Measurements from ENCODE around the gene CCDC184. TPM values are rescaled to one million over a fixed set of nuclear protein-coding genes. Genes with fewer than 3 reads are reported as not detected.
A peak's percentile ranks its signal among the peaks of the same experiment; 100 is the strongest.

The CCDC184 gene
- total RNA-seq (2021) (0.63 and 0.69 TPM in 2 replicates), Bru-seq, nascent RNA (percentile 18 among the genes with signal in this experiment), BruChase-seq, experiment 1, labeled RNA remaining after a 2-hour chase (percentile 33 among the genes with signal in this experiment), BruChase-seq, experiment 2, labeled RNA remaining after a 6-hour chase (percentile 30 among the genes with signal in this experiment)
- long read RNA-seq: 0 reads

DNA sequence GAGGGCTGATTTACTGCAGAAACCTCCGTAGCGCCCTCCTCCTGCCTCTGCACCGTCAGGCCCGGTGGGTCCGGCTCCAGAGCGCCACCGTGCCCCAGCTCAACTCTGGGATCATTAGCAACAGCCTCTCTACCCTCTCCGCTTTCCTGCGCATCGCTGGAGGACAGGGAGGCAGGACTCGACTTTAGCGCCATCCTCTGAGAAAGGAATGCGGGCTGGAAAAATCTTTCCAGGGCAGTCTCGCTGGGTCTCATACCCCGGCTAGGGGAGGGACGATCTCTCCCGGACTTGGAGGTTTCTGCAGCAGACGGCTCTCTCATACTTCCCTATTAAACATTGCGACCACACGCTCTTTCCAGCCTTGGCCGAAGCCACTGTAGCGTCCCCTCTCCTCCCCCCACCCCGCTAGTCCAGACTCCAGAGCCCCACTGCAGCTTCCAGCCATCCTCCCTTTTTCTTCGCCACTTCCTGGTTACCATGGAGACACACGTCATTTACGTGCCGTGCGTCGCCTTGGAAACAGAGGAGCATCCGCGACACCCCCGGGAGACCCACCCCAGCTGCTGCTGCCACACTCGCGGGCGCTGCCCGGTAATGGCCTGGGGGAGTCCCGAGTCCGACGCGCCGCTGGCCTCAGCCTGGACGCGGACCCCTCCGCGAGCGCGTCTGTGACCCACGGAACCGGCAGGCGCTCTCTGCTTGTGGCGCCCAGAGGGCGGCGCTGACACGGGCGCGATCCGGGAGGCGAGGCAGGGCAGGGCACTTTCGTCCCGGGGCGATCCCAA is at the start of gene CCDC184:
Gene CCDC184, plus strand, starts transcription at position 554 of the 785 bp plus-strand sequence. CDS start 479 bp downstream, outside the sequence.
- H3K4me3 ChIP-seq (ENCODE audit: low read depth, low read length, poor library complexity, severe bottlenecking): peak within 1 kb of the TSS; percentile 67
- CTCF ChIA-PET: interaction anchor here (0.6 to 1.0 kb wide), 2 partner anchors 241 to 435 kb away, joined by 3 read pairs; no protein-coding TSS in a partner anchor
- TF ChIP-seq, protein P1, sequence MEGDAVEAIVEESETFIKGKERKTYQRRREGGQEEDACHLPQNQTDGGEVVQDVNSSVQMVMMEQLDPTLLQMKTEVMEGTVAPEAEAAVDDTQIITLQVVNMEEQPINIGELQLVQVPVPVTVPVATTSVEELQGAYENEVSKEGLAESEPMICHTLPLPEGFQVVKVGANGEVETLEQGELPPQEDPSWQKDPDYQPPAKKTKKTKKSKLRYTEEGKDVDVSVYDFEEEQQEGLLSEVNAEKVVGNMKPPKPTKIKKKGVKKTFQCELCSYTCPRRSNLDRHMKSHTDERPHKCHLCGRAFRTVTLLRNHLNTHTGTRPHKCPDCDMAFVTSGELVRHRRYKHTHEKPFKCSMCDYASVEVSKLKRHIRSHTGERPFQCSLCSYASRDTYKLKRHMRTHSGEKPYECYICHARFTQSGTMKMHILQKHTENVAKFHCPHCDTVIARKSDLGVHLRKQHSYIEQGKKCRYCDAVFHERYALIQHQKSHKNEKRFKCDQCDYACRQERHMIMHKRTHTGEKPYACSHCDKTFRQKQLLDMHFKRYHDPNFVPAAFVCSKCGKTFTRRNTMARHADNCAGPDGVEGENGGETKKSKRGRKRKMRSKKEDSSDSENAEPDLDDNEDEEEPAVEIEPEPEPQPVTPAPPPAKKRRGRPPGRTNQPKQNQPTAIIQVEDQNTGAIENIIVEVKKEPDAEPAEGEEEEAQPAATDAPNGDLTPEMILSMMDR (conservative IDR thresholded peaks at IDR 0.05; ENCODE audit: low read depth, low read length): peak; percentile 53
- TF ChIP-seq EZH2 (IDR thresholded peaks at IDR 0.05; ENCODE audit: borderline replicate concordance, low read depth, low read length, poor library complexity, severe bottlenecking): no peak
- H3K27ac ChIP-seq (ENCODE audit: low read depth, low read length, poor library complexity, severe bottlenecking): no peak within 1 kb of the TSS
- POLR2A ChIA-PET (ENCODE audit: low non-redundant PET): no interaction called here
- no TSS peak for BruUV-seq (replicated peaks)
- no peaks in the 10 kb centered on the region for H3K36me3 ChIP-seq (ENCODE audit: insufficient read depth, low read length, poor library complexity, severe bottlenecking)
- H3K9me3 ChIP-seq (ENCODE audit: low read depth, low read length, poor library complexity, severe bottlenecking): no peaks in the 10 kb centered on the region
- H3K4me1 ChIP-seq (ENCODE audit: insufficient read depth, low read length, poor library complexity, severe bottlenecking): peaks cover 30% of the 10 kb centered on the region
- H3K27me3 ChIP-seq (replicated peaks; ENCODE audit: insufficient read depth, low read depth, low read length, poor library complexity): peaks cover 15% of the 10 kb centered on the region
- intact Hi-C loops (cut with micrococcal nuclease; ENCODE audit: unreplicated experiment): loop anchor here (10.0 kb wide), 4 partner anchors 178 to 432 kb away; partner anchors contain the start of genes COL2A1 and TMEM106C
- DNase-seq (ENCODE audit: low spot score): peak; percentile 90

DNA sequence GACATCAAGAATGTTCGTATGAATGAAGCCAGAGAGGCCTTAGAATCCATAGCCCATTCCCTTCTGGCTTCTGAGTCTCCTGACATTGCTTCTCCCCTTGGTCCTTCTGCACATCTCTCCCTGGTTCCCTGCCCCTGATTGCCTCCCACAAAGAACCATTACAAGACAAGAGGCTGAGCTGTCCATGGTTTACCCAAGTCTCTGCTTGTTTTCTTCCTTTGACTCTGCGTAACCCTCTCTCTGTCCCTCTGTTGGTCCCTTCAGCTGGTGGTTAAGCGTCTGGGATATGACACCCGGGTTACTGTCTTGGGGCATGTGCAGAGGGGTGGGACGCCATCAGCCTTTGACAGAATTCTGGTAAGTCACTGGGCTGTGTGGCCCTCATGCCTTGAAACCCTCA is 48.4 kb upstream of the CCDC184 start:
- TF ChIP-seq, protein P1 (conservative IDR thresholded peaks at IDR 0.05; ENCODE audit: low read depth, low read length): no peak
- TF ChIP-seq EZH2 (IDR thresholded peaks at IDR 0.05; ENCODE audit: borderline replicate concordance, low read depth, low read length, poor library complexity, severe bottlenecking): no peak
- Histone ChIP-seq H3K27me3 (replicated peaks; ENCODE audit: insufficient read depth, low read depth, low read length, poor library complexity) (no peaks in the 10 kb centered on the region), H3K9me3 (ENCODE audit: low read depth, low read length, poor library complexity, severe bottlenecking) (no peaks in the 10 kb centered on the region), H3K4me3 (ENCODE audit: low read depth, low read length, poor library complexity, severe bottlenecking) (no peak overlapping the region), H3K36me3 (ENCODE audit: insufficient read depth, low read length, poor library complexity, severe bottlenecking) (peaks cover 79% of the 10 kb centered on the region), H3K27ac (ENCODE audit: low read depth, low read length, poor library complexity, severe bottlenecking) (no peak overlapping the region), H3K4me1 (ENCODE audit: insufficient read depth, low read length, poor library complexity, severe bottlenecking) (no peaks in the 10 kb centered on the region)
- DNase-seq (ENCODE audit: low spot score): no peak
- no TSS peak for BruUV-seq (replicated peaks)
- intact Hi-C loops (cut with micrococcal nuclease; ENCODE audit: unreplicated experiment): no loop called here
- CTCF ChIA-PET: no interaction called here
- POLR2A ChIA-PET (ENCODE audit: low non-redundant PET): no interaction called here

DNA sequence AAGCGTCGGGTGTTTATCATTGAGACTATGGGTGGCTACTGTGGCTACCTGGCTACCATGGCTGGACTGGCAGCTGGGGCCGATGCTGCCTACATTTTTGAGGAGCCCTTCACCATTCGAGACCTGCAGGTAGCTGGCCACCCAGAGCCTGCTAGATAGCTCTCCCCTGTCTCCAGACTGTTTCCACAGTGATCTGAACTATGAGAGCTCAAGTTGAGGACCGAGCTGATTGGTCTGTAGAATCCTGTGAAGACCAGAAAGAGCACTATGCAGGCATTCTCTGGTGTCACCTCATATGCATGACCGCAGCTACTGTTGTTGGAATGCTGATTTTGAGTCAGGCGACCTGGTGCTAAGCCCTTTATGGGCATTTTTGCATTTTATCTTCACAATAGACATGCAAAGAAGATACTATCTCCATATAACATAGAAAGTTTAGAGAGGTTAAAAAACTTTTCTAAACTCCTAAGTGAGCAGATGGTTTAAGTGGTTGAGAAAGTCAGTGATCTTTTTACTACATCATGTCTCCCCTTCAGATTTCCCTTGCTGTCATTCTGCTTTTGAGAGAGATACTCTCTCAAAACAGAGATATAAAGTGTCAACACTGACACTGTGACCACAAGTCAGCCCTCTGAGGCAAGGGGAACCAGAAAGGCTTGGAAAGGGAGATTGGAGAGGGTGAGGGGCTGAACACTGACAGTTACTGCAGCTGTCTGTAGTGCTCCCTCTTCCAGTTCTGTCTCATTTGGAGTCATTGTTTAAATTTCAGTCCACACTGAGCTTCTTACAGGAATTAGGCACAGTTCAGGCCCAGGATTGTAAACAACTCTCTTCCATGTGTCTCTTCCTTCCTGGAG is 40.4 kb upstream of the CCDC184 start:
- intact Hi-C loops (cut with micrococcal nuclease; ENCODE audit: unreplicated experiment): no loop called here

More for the DNA sequence above, 40.4 kb upstream of the CCDC184 start:
- BruUV-seq (replicated peaks): no TSS peak
- no peak overlapping the region for H3K27ac ChIP-seq (ENCODE audit: low read depth, low read length, poor library complexity, severe bottlenecking)
- H3K9me3 ChIP-seq (ENCODE audit: low read depth, low read length, poor library complexity, severe bottlenecking): no peaks in the 10 kb centered on the region
- H3K4me1 ChIP-seq (ENCODE audit: insufficient read depth, low read length, poor library complexity, severe bottlenecking): peaks cover 12% of the 10 kb centered on the region
- no peak for DNase-seq (ENCODE audit: low spot score)
- POLR2A ChIA-PET (ENCODE audit: low non-redundant PET): no interaction called here
- CTCF ChIA-PET: no interaction called here
- peaks cover 88% of the 10 kb centered on the region for H3K36me3 ChIP-seq (ENCODE audit: insufficient read depth, low read length, poor library complexity, severe bottlenecking)
- H3K4me3 ChIP-seq (ENCODE audit: low read depth, low read length, poor library complexity, severe bottlenecking): no peak overlapping the region
- no peak for TF ChIP-seq EZH2 (IDR thresholded peaks at IDR 0.05; ENCODE audit: borderline replicate concordance, low read depth, low read length, poor library complexity, severe bottlenecking)
- TF ChIP-seq, protein P1 (conservative IDR thresholded peaks at IDR 0.05; ENCODE audit: low read depth, low read length): no peak
- H3K27me3 ChIP-seq (replicated peaks; ENCODE audit: insufficient read depth, low read depth, low read length, poor library complexity): no peaks in the 10 kb centered on the region
